ENCODE results near the gene GAL. TPM values are rescaled to one million over a fixed set of nuclear protein-coding genes. Genes with fewer than 3 reads are reported as not detected.

The GAL gene
- total RNA-seq, 4 donors from 2014 or later, result not detected

GRCh38 chr11:68664906-68665305, 19.4 kb upstream of the GAL start:
- intact Hi-C loops (cut with DNase I; ENCODE audit: low total_unique reads), result no loop called here
- peaks cover 9 to 27% (median 11%) of the 10 kb centered on the region in 3 donors for H3K27me3 ChIP-seq
- H3K27ac ChIP-seq, result no peak overlapping the region
- TF ChIP-seq CTCF (IDR thresholded peaks at IDR 0.05 in 4 of 5, conservative IDR thresholded peaks at IDR 0.05 in 1 of 5), result no peak
- TF ChIP-seq POLR2A (IDR thresholded peaks at IDR 0.05), result no peak
- in situ Hi-C loops (cut with MboI; ENCODE audit: low sequenced_read_pairs in 4 of 4), result no loop called here
- H3K4me3 ChIP-seq, result no peak overlapping the region
- no peaks in the 10 kb centered on the region for H3K9me3 ChIP-seq
- H3K4me1 ChIP-seq, result no peaks in the 10 kb centered on the region
- DNase-seq, result no peak
- no peak for ATAC-seq
- H3K36me3 ChIP-seq, result no peaks in the 10 kb centered on the region

- H3K36me3 ChIP-seq, result no peaks in the 10 kb centered on the region
- DNase-seq (no peak), ATAC-seq (no peak)
- no peak overlapping the region for H3K27ac ChIP-seq
- H3K9me3 ChIP-seq, result no peaks in the 10 kb centered on the region
- no peaks in the 10 kb centered on the region for H3K4me1 ChIP-seq
- intact Hi-C loops (cut with DNase I; ENCODE audit: low total_unique reads) (no loop called here), in situ Hi-C loops (cut with MboI; ENCODE audit: low sequenced_read_pairs in 4 of 4) (no loop called here)
- TF ChIP-seq CTCF (IDR thresholded peaks at IDR 0.05 in 4 of 5, conservative IDR thresholded peaks at IDR 0.05 in 1 of 5), result no peak
- no peak for TF ChIP-seq POLR2A (IDR thresholded peaks at IDR 0.05)
- H3K4me3 ChIP-seq, result no peak overlapping the region
- H3K27me3 ChIP-seq, result peaks cover 9 to 27% (median 11%) of the 10 kb centered on the region in 3 donors
Observed at GRCh38 chr11:68665436-68665835, 18.9 kb upstream of the GAL start.

- intact Hi-C loops (cut with DNase I; ENCODE audit: low total_unique reads) (no loop called here), in situ Hi-C loops (cut with MboI; ENCODE audit: low sequenced_read_pairs in 4 of 4) (no loop called here)
- DNase-seq (no peak), ATAC-seq (no peak)
- H3K27me3 ChIP-seq, result peaks cover 9 to 27% (median 11%) of the 10 kb centered on the region in 3 donors
- no peak for TF ChIP-seq CTCF (IDR thresholded peaks at IDR 0.05 in 4 of 5, conservative IDR thresholded peaks at IDR 0.05 in 1 of 5)
- TF ChIP-seq POLR2A (IDR thresholded peaks at IDR 0.05), result no peak
- H3K4me1 ChIP-seq, result no peaks in the 10 kb centered on the region
- no peak overlapping the region for H3K27ac ChIP-seq
- no peaks in the 10 kb centered on the region for H3K9me3 ChIP-seq
- no peaks in the 10 kb centered on the region for H3K36me3 ChIP-seq
- H3K4me3 ChIP-seq, result no peak overlapping the region
Observed at GRCh38 chr11:68666849-68667248, 17.5 kb upstream of the GAL start.

- Histone ChIP-seq H3K4me1 (no peaks in the 10 kb centered on the region), H3K4me3 (no peak overlapping the region), H3K27me3 (peaks cover 6 to 25% (median 8%) of the 10 kb centered on the region in 3 donors), H3K9me3 (no peaks in the 10 kb centered on the region), H3K27ac (no peak overlapping the region), H3K36me3 (no peaks in the 10 kb centered on the region)
- TF ChIP-seq POLR2A (IDR thresholded peaks at IDR 0.05) (no peak), CTCF (IDR thresholded peaks at IDR 0.05 in 4 of 5, conservative IDR thresholded peaks at IDR 0.05 in 1 of 5) (no peak)
- no peak for ATAC-seq
- in situ Hi-C loops (cut with MboI; ENCODE audit: low sequenced_read_pairs in 4 of 4), result no loop called here
- intact Hi-C loops (cut with DNase I; ENCODE audit: low total_unique reads), result no loop called here
- no peak for DNase-seq
Observed at GRCh38 chr11:68667511-68668500, 16.5 kb upstream of the GAL start.
